Peyer's patch (tissue), 4 donors: ENCODE data around the gene FSIP1. TPM values are rescaled to one million over a fixed set of nuclear protein-coding genes. Genes with fewer than 3 reads are reported as not detected.
A peak's percentile ranks its signal among the peaks of the same experiment; 100 is the strongest.

Experiments
- DNase-seq, 3 donors: peaks; one replicate each; pipeline ENCODE4 v3.0.0-alpha.2; 2017 to 2019
- H3K27ac ChIP-seq, 4 donors: fragments of 200-600 bp; sonication (generic); one replicate each; pipeline ENCODE4 v1.5.1; 2016 to 2019
- H3K27me3 ChIP-seq, 2 donors: fragments of 200-600 bp; sonication (generic); one replicate each; pipeline ENCODE4 v1.5.1; 2019
- H3K36me3 ChIP-seq, 3 donors: fragments of 200-600 bp; sonication (generic); one replicate each; pipeline ENCODE4 v1.5.1; 2016 to 2019
- H3K4me1 ChIP-seq, 4 donors: fragments of 200-600 bp; sonication (generic); one replicate each; pipeline ENCODE4 v1.5.1; 2016 to 2019
- H3K4me3 ChIP-seq, 4 donors: fragments of 200-600 bp; sonication (generic); 1 replicate in 3 of 4; 2 replicates in 1 of 4; pipeline ENCODE4 v1.5.1; 2016 to 2019; ENCODE audit warnings: mild to moderate bottlenecking in 1 of 4
- H3K9me3 ChIP-seq, 4 donors: fragments of 200-600 bp; sonication (generic); one replicate each; pipeline ENCODE4 v1.5.1; 2016 to 2019; ENCODE audit warnings: mild to moderate bottlenecking in 1 of 4
- POLR2A ChIP-seq, 2 donors: fragments of 450-650 bp; IDR thresholded peaks; one replicate each; pipeline ENCODE4 v1.5.1; 2017; ENCODE audit warnings: antibody characterized with exemption in 2 of 2, mild to moderate bottlenecking in 2 of 2, moderate library complexity in 2 of 2
- total RNA-seq, 4 donors: library from RNA; depleted of rRNA; stranded (reverse); fragments of >200 nt; gene quantifications; one replicate each; pipeline ENCODE4 v1.1.0, GENCODE V29; 2016
- TF ChIP-seq, protein P1 (sequence below), 6 experiments: fragments of 450-650 bp in 4 of 6; fragments of 200-600 bp in 2 of 6; sonication (generic) in 1 of 6; IDR thresholded peaks; one replicate each; pipeline ENCODE4 v1.5.1; 2017 to 2019; ENCODE audit warnings: antibody characterized with exemption in 6 of 6, mild to moderate bottlenecking in 3 of 6, moderate library complexity in 1 of 6

Gene FSIP1
- total RNA-seq, 4 donors from 2014 or later: not detected

- H3K36me3 ChIP-seq: no peaks in the 10 kb centered on the region
These were observed 159.1 kb downstream of the FSIP1 start for GRCh38 chr15:39623529-39623931.

DNA sequence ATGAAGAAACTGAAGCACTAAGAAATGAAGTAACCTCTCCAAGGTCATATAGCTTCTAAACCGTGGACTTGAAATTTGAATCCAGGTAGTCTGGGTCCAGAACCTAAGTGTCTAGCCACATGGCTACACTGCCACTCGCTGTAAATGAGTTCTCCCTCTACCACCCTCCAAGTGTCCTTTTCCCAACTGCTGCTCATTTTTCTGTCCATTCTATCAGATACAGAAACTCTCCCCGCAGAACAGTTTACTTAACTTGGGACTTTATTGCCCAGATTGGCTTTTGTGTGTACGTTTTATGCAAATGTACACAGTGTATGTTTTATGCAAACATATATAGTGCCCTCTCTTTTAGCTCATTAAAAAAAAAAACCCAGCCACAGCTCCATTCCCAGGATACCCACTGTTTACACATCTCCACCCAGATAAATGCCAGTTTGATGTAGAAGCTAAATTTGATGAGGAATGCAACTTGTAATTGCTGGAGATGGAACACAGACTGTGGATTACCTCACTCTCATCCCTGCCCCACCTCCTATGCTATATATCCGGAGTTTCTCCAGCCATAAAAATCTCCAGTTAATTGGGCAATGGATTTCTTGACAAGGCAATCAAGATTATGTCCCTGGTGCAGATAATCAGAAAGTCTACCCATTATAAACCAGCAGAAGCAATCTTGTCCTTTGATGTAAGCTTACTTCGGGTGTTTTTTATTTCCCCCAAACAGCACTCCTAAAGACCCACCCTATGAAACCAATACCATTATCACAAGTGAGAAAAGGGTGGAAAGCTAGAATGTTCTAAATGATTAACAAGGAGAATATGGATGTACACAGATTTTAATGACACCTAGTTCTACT lies 159.8 kb downstream of the FSIP1 start:
- Histone ChIP-seq H3K27ac (peak overlapping the region in 3 of 4 donors; percentile 75 to 91 (median 82)), H3K4me3 (no peak overlapping the region), H3K9me3 (no peaks in the 10 kb centered on the region), H3K36me3 (no peaks in the 10 kb centered on the region), H3K27me3 (no peaks in the 10 kb centered on the region), H3K4me1 (peaks cover 0 to 45% (median 9%) of the 10 kb centered on the region in 4 donors)
- no peak for TF ChIP-seq POLR2A (IDR thresholded peaks at IDR 0.05)
- TF ChIP-seq, protein P1, sequence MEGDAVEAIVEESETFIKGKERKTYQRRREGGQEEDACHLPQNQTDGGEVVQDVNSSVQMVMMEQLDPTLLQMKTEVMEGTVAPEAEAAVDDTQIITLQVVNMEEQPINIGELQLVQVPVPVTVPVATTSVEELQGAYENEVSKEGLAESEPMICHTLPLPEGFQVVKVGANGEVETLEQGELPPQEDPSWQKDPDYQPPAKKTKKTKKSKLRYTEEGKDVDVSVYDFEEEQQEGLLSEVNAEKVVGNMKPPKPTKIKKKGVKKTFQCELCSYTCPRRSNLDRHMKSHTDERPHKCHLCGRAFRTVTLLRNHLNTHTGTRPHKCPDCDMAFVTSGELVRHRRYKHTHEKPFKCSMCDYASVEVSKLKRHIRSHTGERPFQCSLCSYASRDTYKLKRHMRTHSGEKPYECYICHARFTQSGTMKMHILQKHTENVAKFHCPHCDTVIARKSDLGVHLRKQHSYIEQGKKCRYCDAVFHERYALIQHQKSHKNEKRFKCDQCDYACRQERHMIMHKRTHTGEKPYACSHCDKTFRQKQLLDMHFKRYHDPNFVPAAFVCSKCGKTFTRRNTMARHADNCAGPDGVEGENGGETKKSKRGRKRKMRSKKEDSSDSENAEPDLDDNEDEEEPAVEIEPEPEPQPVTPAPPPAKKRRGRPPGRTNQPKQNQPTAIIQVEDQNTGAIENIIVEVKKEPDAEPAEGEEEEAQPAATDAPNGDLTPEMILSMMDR (IDR thresholded peaks at IDR 0.05): no peak
- peak in 1 of 3 donors; percentile 47 for DNase-seq

More at GRCh38 chr15:39623529-39623931, 159.1 kb downstream of the FSIP1 start:
- no peaks in the 10 kb centered on the region for H3K9me3 ChIP-seq
- TF ChIP-seq, protein P1 (IDR thresholded peaks at IDR 0.05): no peak
- no peak for TF ChIP-seq POLR2A (IDR thresholded peaks at IDR 0.05)
- no peak overlapping the region for H3K4me3 ChIP-seq
- DNase-seq: peak in 2 of 3 donors; percentile 36 to 62
- H3K27me3 ChIP-seq: no peaks in the 10 kb centered on the region
- H3K4me1 ChIP-seq: peaks cover 0 to 51% (median 10%) of the 10 kb centered on the region in 4 donors
- H3K27ac ChIP-seq: peak overlapping the region; percentile 32 to 91 (median 78)

GRCh38 chr15:39621976-39622375 lies 160.7 kb downstream of the FSIP1 start:
- no peaks in the 10 kb centered on the region for H3K27me3 ChIP-seq
- DNase-seq: no peak
- TF ChIP-seq, protein P1 (IDR thresholded peaks at IDR 0.05): no peak
- no peak for TF ChIP-seq POLR2A (IDR thresholded peaks at IDR 0.05)
- no peaks in the 10 kb centered on the region for H3K36me3 ChIP-seq
- peaks cover 0 to 43% (median 9%) of the 10 kb centered on the region in 4 donors for H3K4me1 ChIP-seq
- peak overlapping the region in 1 of 4 donors; percentile 91 for H3K27ac ChIP-seq
- no peak overlapping the region for H3K4me3 ChIP-seq
- H3K9me3 ChIP-seq: no peaks in the 10 kb centered on the region

DNA sequence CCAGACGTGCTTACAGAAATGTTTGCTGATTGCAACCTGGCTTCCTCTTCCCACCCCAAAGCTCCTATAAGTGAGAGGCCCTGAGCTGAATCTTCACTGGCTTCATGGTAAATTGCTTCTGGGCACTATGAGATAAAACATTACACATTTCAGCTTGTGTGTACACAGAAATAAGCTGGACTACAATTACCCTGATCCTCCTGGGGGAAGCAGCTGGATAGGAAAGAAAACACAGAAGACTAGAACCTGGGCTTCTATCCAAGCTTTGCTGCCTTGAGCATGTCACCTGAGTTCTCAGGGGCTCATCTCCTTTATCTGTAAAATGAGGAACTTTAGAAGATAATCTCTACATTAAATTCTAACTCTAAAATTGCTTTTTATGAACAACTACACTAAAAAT lies 161.4 kb downstream of the FSIP1 start:
- H3K27ac ChIP-seq: peak overlapping the region in 1 of 4 donors; percentile 17
- DNase-seq: no peak
- peaks cover 0 to 43% (median 9%) of the 10 kb centered on the region in 4 donors for H3K4me1 ChIP-seq

DNA sequence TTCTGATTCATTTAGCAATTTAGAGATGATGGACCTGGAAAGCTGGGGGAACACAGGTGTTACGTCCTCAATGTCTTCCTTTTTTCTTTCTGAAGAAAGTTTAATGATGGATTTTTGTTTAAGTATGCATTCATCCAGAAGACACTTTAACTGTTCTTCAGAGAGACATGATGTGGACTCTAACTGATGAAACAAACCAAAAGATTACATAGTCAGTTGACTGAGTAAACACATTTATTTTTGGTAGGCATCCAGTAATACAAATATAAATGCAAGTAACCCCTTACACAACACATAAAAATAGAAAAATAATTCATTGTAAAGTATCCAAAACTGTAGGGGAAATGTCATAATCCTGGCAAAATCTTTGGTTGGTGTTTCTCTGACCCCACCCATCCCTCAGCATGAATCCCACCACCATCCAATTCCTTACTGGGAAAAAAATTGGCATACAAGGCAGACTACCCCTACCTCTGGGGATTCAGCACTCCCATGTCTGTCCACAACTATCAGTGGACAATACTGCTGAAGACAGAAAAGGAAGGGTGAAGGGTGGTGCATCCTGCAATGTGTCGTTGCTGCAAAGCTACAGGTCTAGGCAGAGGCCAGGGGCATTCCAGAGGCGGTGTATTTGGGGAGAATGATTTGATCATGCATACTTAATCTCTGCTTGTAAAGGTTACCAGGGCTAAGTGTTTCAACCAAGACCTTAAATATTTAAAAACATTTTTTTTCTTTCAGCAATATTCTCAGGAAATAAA lies 164.4 kb downstream of the FSIP1 start:
- H3K4me3 ChIP-seq: no peak overlapping the region
- H3K27ac ChIP-seq: no peak overlapping the region
- no peaks in the 10 kb centered on the region for H3K36me3 ChIP-seq
- TF ChIP-seq, protein P1 (IDR thresholded peaks at IDR 0.05): no peak
- TF ChIP-seq POLR2A (IDR thresholded peaks at IDR 0.05): no peak
- DNase-seq: no peak
- H3K4me1 ChIP-seq: peaks cover 0 to 17% (median 2%) of the 10 kb centered on the region in 4 donors
- no peaks in the 10 kb centered on the region for H3K9me3 ChIP-seq
- H3K27me3 ChIP-seq: no peaks in the 10 kb centered on the region

More for the DNA sequence above, 161.4 kb downstream of the FSIP1 start:
- no peaks in the 10 kb centered on the region for H3K36me3 ChIP-seq
- no peak overlapping the region for H3K4me3 ChIP-seq
- TF ChIP-seq POLR2A (IDR thresholded peaks at IDR 0.05): no peak
- TF ChIP-seq, protein P1 (IDR thresholded peaks at IDR 0.05): no peak
- no peaks in the 10 kb centered on the region for H3K9me3 ChIP-seq
- H3K27me3 ChIP-seq: no peaks in the 10 kb centered on the region
